Dermis blood vessel endothelial cell (primary cell): ENCODE results near the gene GSTM4. TPM values are rescaled to one million over a fixed set of nuclear protein-coding genes. Genes with fewer than 3 reads are reported as not detected.

Experiments used
- total RNA-seq: library from RNA; depleted of rRNA; stranded (reverse); fragments of >200 nt; gene quantifications from 2 replicates; pipeline ENCODE4 v1.2.3, GENCODE V29; 2014

Gene GSTM4
- total RNA-seq, 1 donor from 2014 or later: 1.5 TPM

Other genes with a start within 250 kb of the GSTM4 start
- gene PSMA5, start 229.7 kb upstream of the GSTM4 start, total RNA-seq: 45.3 and 55.1 TPM in 2 replicates
- gene SYPL2, start 189.6 kb upstream of the GSTM4 start, total RNA-seq: under 0.01 TPM in 1 of 2 replicates, not detected in the other
- gene ATXN7L2, start 172.2 kb upstream of the GSTM4 start, total RNA-seq: 1.3 and 1.5 TPM in 2 replicates
- gene CYB561D1, start 162.0 kb upstream of the GSTM4 start, total RNA-seq: 6.5 and 7.5 TPM in 2 replicates
- gene AMIGO1, start 146.4 kb upstream of the GSTM4 start, total RNA-seq: 0.65 and 1.7 TPM in 2 replicates
- under 0.01 TPM in 1 of 2 replicates, not detected in the other for gene GPR61, start 116.2 kb upstream of the GSTM4 start, total RNA-seq
- 16.3 and 22.9 TPM in 2 replicates for gene GNAI3, start 107.5 kb upstream of the GSTM4 start, total RNA-seq
- not detected in 2 replicates for gene GNAT2, start 36.5 kb upstream of the GSTM4 start, total RNA-seq
- 32.0 and 40.4 TPM in 2 replicates for gene AMPD2, start 36.3 kb upstream of the GSTM4 start, total RNA-seq
- gene GSTM2, start 12.0 kb downstream of the GSTM4 start, total RNA-seq: 4.0 and 4.1 TPM in 2 replicates
- 8.5 TPM in 1 of 2 replicates, not detected in the other for gene GSTM1, start 31.7 kb downstream of the GSTM4 start, total RNA-seq
- under 0.01 TPM in 1 of 2 replicates, not detected in the other for gene GSTM5, start 56.2 kb downstream of the GSTM4 start, total RNA-seq
- gene GSTM3, start 84.9 kb downstream of the GSTM4 start, total RNA-seq: 25.1 and 54.1 TPM in 2 replicates
- gene EPS8L3, start 107.8 kb downstream of the GSTM4 start, total RNA-seq: not detected in 2 replicates